Neural progenitor cell (in vitro differentiated cells): ENCODE data around the gene TLE6. TPM values are rescaled to one million over a fixed set of nuclear protein-coding genes. Genes with fewer than 3 reads are reported as not detected.
"Not testable (repeated sequence)": the region's sequence is repeated elsewhere in the genome, so short reads cannot be mapped to it uniquely, and the experiment has no call there.

ENCODE experiments used
- DNase-seq: peaks from one replicate; pipeline ENCODE4 v3.0.0-alpha.2; 2016; ENCODE audit warnings: low spot score
- H2AFZ ChIP-seq: fragments of 200-600 bp; sonication (generic); replicated peaks from 2 replicates; pipeline ENCODE4 v1.6.1; 2016; ENCODE audit warnings: antibody characterized with exemption
- H3F3A ChIP-seq: fragments of 200-600 bp; sonication (generic); 2 replicates; pipeline ENCODE4 v1.6.1; 2016; ENCODE audit warnings: antibody characterized with exemption, low read depth
- H3K27ac ChIP-seq: fragments of 200-600 bp; sonication (generic); 2 replicates; pipeline ENCODE4 v1.5.1; 2016; ENCODE audit warnings: mild to moderate bottlenecking
- H3K27me3 ChIP-seq: fragments of 200-600 bp; sonication (generic); 2 replicates; pipeline ENCODE4 v1.6.1; 2016; ENCODE audit warnings: mild to moderate bottlenecking, moderate library complexity
- H3K36me3 ChIP-seq: fragments of 200-600 bp; sonication (generic); 2 replicates; pipeline ENCODE4 v1.5.1; 2016
- H3K4me1 ChIP-seq: fragments of 200-600 bp; sonication (generic); 2 replicates; pipeline ENCODE4 v1.6.1; 2016; ENCODE audit warnings: mixed run types
- H3K4me2 ChIP-seq: fragments of 200-600 bp; sonication (generic); 2 replicates; pipeline ENCODE4 v1.6.1; 2016
- H3K4me3 ChIP-seq: fragments of 200-600 bp; sonication (generic); 2 replicates; pipeline ENCODE4 v1.5.1; 2016
- H3K79me2 ChIP-seq: fragments of 200-600 bp; sonication (generic); 2 replicates; pipeline ENCODE4 v1.6.1; 2016; ENCODE audit warnings: low read depth
- H3K9ac ChIP-seq: fragments of 200-600 bp; sonication (generic); 2 replicates; pipeline ENCODE4 v1.6.1; 2016
- H3K9me3 ChIP-seq: fragments of 200-600 bp; sonication (generic); 2 replicates; pipeline ENCODE4 v1.5.1; 2016; ENCODE audit warnings: low read depth
- H4K20me1 ChIP-seq: fragments of 200-600 bp; sonication (generic); 2 replicates; pipeline ENCODE4 v1.6.1; 2016; ENCODE audit warnings: low read depth
- H3K27ac Mint-ChIP-seq: 3 replicates; pipeline ENCODE4 v1.8.0; 2021; ENCODE audit warnings: mixed read lengths
- H3K27me3 Mint-ChIP-seq: 2 replicates; pipeline ENCODE4 v1.8.0; 2022; ENCODE audit warnings: low read depth, mild to moderate bottlenecking, inconsistent platforms, moderate library complexity, mixed read lengths; ENCODE audit not compliant: insufficient read depth
- H3K36me3 Mint-ChIP-seq: 3 replicates; pipeline ENCODE4 v1.8.0; 2021; ENCODE audit warnings: mixed read lengths
- H3K4me1 Mint-ChIP-seq: 3 replicates; pipeline ENCODE4 v1.8.0; 2021; ENCODE audit warnings: mixed read lengths
- H3K4me3 Mint-ChIP-seq: 3 replicates; pipeline ENCODE4 v1.8.0; 2021; ENCODE audit warnings: mild to moderate bottlenecking, moderate library complexity, mixed read lengths
- H3K9me3 Mint-ChIP-seq: 3 replicates; pipeline ENCODE4 v1.8.0; 2020; ENCODE audit warnings: mixed read lengths
- CTCF ChIP-seq: fragments of 200-600 bp; sonication (generic); IDR thresholded peaks from 2 replicates; pipeline ENCODE4 v1.5.1; 2017; ENCODE audit warnings: antibody characterized with exemption, mild to moderate bottlenecking
- EZH2 ChIP-seq: fragments of 200-600 bp; sonication (generic); IDR thresholded peaks from 2 replicates; pipeline ENCODE4 v1.6.1; 2017; ENCODE audit warnings: antibody characterized with exemption, mild to moderate bottlenecking, moderate library complexity
- EZH2phosphoT487 ChIP-seq: fragments of 200-600 bp; sonication (generic); IDR thresholded peaks from 2 replicates; pipeline ENCODE4 v1.6.1; 2017; ENCODE audit warnings: antibody characterized with exemption
- total RNA-seq: library from RNA; depleted of rRNA; stranded (reverse); fragments of >200 nt; gene quantifications from 2 replicates; pipeline ENCODE4 v1.2.3, GENCODE V29; 2015; ENCODE audit warnings: low replicate concordance

TLE6 gene
- total RNA-seq, 1 donor from 2014 or later = 0.22 TPM

GRCh38 chr19:3035542-3036118 is 58.3 kb downstream of the TLE6 start:
- Mint-ChIP-seq H3K27me3 (peaks cover 76% of the 10 kb centered on the region), H3K4me3 (peak overlapping the region; percentile 84), H3K9me3 (peaks cover 2% of the 10 kb centered on the region), H3K27ac (peak overlapping the region; percentile 24), H3K36me3 (no peaks in the 10 kb centered on the region), H3K4me1 (peaks cover 31% of the 10 kb centered on the region)
- H3K4me3 ChIP-seq = peak overlapping the region; percentile 56
- no peaks in the 10 kb centered on the region for H3K79me2 ChIP-seq
- H3K9ac ChIP-seq = no peak overlapping the region
- peak overlapping the region; percentile 75 for H3K4me2 ChIP-seq
- no peaks in the 10 kb centered on the region for H3K36me3 ChIP-seq
- peaks cover 17% of the 10 kb centered on the region for H3K4me1 ChIP-seq
- H3K27me3 ChIP-seq = peaks cover 83% of the 10 kb centered on the region
- no peak for TF ChIP-seq CTCF
- no peak for TF ChIP-seq EZH2phosphoT487
- TF ChIP-seq EZH2 = no peak
- H3K9me3 ChIP-seq = no peaks in the 10 kb centered on the region
- peak overlapping the region; percentile 84 for H2AFZ ChIP-seq
- H4K20me1 ChIP-seq = peaks cover 17% of the 10 kb centered on the region
- peak overlapping the region; percentile 27 for H3K27ac ChIP-seq
- peaks cover 21% of the 10 kb centered on the region for H3F3A ChIP-seq
- DNase-seq = peak; percentile 99

- Mint-ChIP-seq H3K27ac (no peak overlapping the region), H3K36me3 (no peaks in the 10 kb centered on the region), H3K4me3 (peak overlapping the region; percentile 84), H3K27me3 (peaks cover 75% of the 10 kb centered on the region), H3K9me3 (peaks cover 2% of the 10 kb centered on the region), H3K4me1 (peaks cover 32% of the 10 kb centered on the region)
- peaks cover 75% of the 10 kb centered on the region for H3K27me3 ChIP-seq
- H3K4me2 ChIP-seq = peak overlapping the region; percentile 68
- H2AFZ ChIP-seq = peak overlapping the region; percentile 84
- H4K20me1 ChIP-seq = peaks cover 12% of the 10 kb centered on the region
- no peaks in the 10 kb centered on the region for H3K79me2 ChIP-seq
- no peaks in the 10 kb centered on the region for H3K36me3 ChIP-seq
- H3K4me1 ChIP-seq = peaks cover 17% of the 10 kb centered on the region
- peak overlapping the region; percentile 27 for H3K27ac ChIP-seq
- H3K9ac ChIP-seq = no peak overlapping the region
- peaks cover 24% of the 10 kb centered on the region for H3F3A ChIP-seq
- DNase-seq = peak; percentile 99
- H3K4me3 ChIP-seq = peak overlapping the region; percentile 56
- no peaks in the 10 kb centered on the region for H3K9me3 ChIP-seq
- TF ChIP-seq EZH2 (peak; percentile 40), EZH2phosphoT487 (peak; percentile 56), CTCF (peak; percentile 19)
These were observed 59.0 kb downstream of the TLE6 start for GRCh38 chr19:3036119-3036976.

- H3K27ac Mint-ChIP-seq, H2AFZ ChIP-seq: not testable (repeated sequence)
These were observed 59.7 kb downstream of the TLE6 start for GRCh38 chr19:3036977-3037544.

More at GRCh38 chr19:3036977-3037544, 59.7 kb downstream of the TLE6 start:
- not testable (repeated sequence) for H3K9me3 Mint-ChIP-seq, H3K4me2 ChIP-seq, DNase-seq, H3K79me2 ChIP-seq, H3K9ac ChIP-seq, H3K36me3 ChIP-seq, H3K4me3 ChIP-seq, H3K27ac ChIP-seq, H3K36me3 Mint-ChIP-seq, H3K9me3 ChIP-seq
- TF ChIP-seq EZH2phosphoT487 = peak; percentile 4
- Histone ChIP-seq H3K27me3 (peaks cover 68% of the 10 kb centered on the region), H4K20me1 (peaks cover 16% of the 10 kb centered on the region), H3K4me1 (peaks cover 22% of the 10 kb centered on the region), H3F3A (peaks cover 31% of the 10 kb centered on the region)
- Mint-ChIP-seq H3K27me3 (peaks cover 70% of the 10 kb centered on the region), H3K4me1 (peaks cover 34% of the 10 kb centered on the region), H3K4me3 (peak overlapping the region; percentile 84)
